Thyroid gland (tissue), 4 donors: ENCODE measurements around the gene GPR78. TPM values are rescaled to one million over a fixed set of nuclear protein-coding genes. Genes with fewer than 3 reads are reported as not detected.

ENCODE experiments used
- DNase-seq, 2 donors: peaks; one replicate each; pipeline ENCODE4 v3.0.0-alpha.2; 2019
- H3K27ac ChIP-seq, 3 donors: fragments of 200-600 bp; sonication (generic); 1 replicate in 2 of 3; 2 replicates in 1 of 3; pipeline ENCODE4 v1.5.1; 2016 to 2019; ENCODE audit warnings: mild to moderate bottlenecking in 1 of 3, moderate library complexity in 1 of 3
- H3K27me3 ChIP-seq: fragments of 200-600 bp; sonication (generic); one replicate; pipeline ENCODE4 v1.5.1; 2019
- H3K36me3 ChIP-seq, 2 donors: fragments of 200-600 bp; sonication (generic); one replicate each; pipeline ENCODE4 v1.5.1; 2016 to 2019
- H3K4me1 ChIP-seq, 2 donors: fragments of 200-600 bp; sonication (generic); one replicate each; pipeline ENCODE4 v1.5.1; 2017 to 2019
- H3K4me3 ChIP-seq, 3 donors: fragments of 200-600 bp; sonication (generic); replicated peaks in 1 of 3; 1 replicate in 2 of 3; 2 replicates in 1 of 3; pipeline ENCODE4 v1.5.1; 2016; ENCODE audit warnings: mild to moderate bottlenecking in 1 of 3
- H3K9me3 ChIP-seq: fragments of 200-600 bp; sonication (generic); one replicate; pipeline ENCODE4 v1.5.1; 2017
- POLR2A ChIP-seq, 2 donors: fragments of 450-650 bp; IDR thresholded peaks; one replicate each; pipeline ENCODE4 v1.6.1; 2017; ENCODE audit warnings: antibody characterized with exemption in 2 of 2, mild to moderate bottlenecking in 2 of 2, moderate library complexity in 1 of 2
- WGBS, 2 donors: methylation state at CpG; one replicate each; pipeline ENCODE4 v1.1.5; 2017; 5-methylcytosine and 5-hydroxymethylcytosine counted together
- intact Hi-C: fragments of 100-400 bp; cut with DNase I; formaldehyde crosslinking; loops from one replicate; pipeline ENCODE4 v1.15.1; 2023
- total RNA-seq, 4 donors: library from RNA; depleted of rRNA; stranded (reverse); fragments of >200 nt; gene quantifications; one replicate each; pipeline ENCODE4 v1.2.3, GENCODE V29; 2016
- TF ChIP-seq, protein P1 (sequence below), 6 experiments: fragments of 200-600 bp in 3 of 6; fragments of 450-650 bp in 3 of 6; sonication (generic) in 3 of 6; IDR thresholded peaks; one replicate each; pipeline ENCODE4 v1.5.1; 2016 to 2019; ENCODE audit warnings: antibody characterized with exemption in 6 of 6, mild to moderate bottlenecking in 2 of 6, inconsistent platforms in 1 of 6, moderate library complexity in 1 of 6

GPR78 gene
- total RNA-seq, 4 donors from 2014 or later = not detected

DNA sequence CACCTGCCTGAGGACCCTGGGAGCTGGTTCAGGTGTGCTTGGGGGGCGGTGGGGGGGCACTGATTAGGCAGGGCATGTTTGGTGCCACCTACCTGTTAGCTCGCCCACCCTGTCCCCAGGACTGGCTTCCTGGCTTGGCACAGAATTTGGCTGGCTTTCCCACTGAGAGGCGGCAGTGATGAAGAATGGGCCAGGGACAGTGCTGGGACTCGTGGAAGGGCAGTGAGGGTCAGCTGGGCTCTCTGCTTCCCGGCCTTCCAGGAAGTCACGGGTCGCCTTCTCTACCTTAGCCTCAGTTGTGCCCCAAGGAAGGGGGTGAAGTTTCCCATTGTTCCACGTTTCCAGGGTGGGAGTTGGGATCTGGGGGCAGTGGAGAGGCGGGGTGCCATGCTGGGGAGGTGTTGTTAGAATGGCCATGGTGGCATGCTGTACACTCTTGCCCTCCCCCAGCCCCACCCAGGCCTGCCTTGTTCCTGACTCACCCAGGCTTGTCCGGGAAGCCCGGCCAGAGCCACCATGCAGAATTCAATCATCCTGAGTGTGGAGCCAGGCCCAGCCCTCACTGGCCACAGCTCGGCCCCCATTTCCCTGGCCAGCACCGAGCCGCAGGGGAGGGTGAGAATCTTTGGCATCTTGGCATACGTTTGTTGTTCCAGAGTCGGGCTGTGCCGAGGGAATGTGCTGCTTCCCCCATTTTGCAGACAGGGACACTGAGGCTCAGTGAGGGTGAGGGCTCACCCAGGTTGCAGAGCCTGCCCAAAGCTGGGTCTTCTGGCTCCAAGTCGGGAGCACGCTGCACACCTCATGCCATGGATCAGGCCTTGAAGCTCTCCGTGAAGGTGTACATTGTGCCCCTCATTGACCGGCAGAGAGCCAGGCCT is 21.9 kb upstream of the GPR78 start:
- no peaks in the 10 kb centered on the region for H3K9me3 ChIP-seq
- peaks cover 12 to 16% of the 10 kb centered on the region in 2 donors for H3K4me1 ChIP-seq
- 90 to 91% methylated on average over 18 to 19 of the region's 21 CpGs for WGBS, 2 donors
- intact Hi-C loops = no loop called here
- H3K27ac ChIP-seq = no peak overlapping the region
- no peaks in the 10 kb centered on the region for H3K36me3 ChIP-seq
- no peak for DNase-seq
- no peak overlapping the region for H3K4me3 ChIP-seq
- TF ChIP-seq POLR2A (IDR thresholded peaks at IDR 0.05) = no peak
- H3K27me3 ChIP-seq = no peaks in the 10 kb centered on the region

DNA sequence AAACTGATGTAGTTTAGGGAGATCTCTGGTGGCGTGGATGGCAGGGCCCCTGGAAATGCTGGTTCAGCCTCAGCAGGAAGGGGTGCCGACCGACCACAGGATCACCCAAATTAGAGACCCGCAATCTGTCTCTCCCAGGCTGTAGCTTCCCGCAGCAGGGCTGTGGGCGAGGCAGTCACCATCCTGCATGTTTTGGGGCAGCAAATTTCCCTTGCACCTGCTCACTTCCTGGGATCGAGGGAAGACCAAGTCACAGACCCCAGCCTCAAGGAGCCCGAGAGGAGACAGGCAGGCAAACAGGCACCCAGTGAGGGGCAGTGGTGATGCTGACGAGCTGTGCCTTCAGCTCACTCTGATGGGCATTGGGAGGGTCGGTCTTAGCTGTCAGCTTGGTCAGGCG is 21.2 kb upstream of the GPR78 start:
- no peak for TF ChIP-seq POLR2A (IDR thresholded peaks at IDR 0.05)
- TF ChIP-seq, protein P1, sequence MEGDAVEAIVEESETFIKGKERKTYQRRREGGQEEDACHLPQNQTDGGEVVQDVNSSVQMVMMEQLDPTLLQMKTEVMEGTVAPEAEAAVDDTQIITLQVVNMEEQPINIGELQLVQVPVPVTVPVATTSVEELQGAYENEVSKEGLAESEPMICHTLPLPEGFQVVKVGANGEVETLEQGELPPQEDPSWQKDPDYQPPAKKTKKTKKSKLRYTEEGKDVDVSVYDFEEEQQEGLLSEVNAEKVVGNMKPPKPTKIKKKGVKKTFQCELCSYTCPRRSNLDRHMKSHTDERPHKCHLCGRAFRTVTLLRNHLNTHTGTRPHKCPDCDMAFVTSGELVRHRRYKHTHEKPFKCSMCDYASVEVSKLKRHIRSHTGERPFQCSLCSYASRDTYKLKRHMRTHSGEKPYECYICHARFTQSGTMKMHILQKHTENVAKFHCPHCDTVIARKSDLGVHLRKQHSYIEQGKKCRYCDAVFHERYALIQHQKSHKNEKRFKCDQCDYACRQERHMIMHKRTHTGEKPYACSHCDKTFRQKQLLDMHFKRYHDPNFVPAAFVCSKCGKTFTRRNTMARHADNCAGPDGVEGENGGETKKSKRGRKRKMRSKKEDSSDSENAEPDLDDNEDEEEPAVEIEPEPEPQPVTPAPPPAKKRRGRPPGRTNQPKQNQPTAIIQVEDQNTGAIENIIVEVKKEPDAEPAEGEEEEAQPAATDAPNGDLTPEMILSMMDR (IDR thresholded peaks at IDR 0.05) = no peak
- Histone ChIP-seq H3K27me3 (no peaks in the 10 kb centered on the region), H3K9me3 (no peaks in the 10 kb centered on the region), H3K4me3 (no peak overlapping the region), H3K4me1 (peaks cover 12 to 16% of the 10 kb centered on the region in 2 donors), H3K27ac (no peak overlapping the region), H3K36me3 (no peaks in the 10 kb centered on the region)
- DNase-seq = no peak
- WGBS, 2 donors = 94% methylated on average over 7 to 9 of the region's 11 CpGs
- intact Hi-C loops = no loop called here

DNA sequence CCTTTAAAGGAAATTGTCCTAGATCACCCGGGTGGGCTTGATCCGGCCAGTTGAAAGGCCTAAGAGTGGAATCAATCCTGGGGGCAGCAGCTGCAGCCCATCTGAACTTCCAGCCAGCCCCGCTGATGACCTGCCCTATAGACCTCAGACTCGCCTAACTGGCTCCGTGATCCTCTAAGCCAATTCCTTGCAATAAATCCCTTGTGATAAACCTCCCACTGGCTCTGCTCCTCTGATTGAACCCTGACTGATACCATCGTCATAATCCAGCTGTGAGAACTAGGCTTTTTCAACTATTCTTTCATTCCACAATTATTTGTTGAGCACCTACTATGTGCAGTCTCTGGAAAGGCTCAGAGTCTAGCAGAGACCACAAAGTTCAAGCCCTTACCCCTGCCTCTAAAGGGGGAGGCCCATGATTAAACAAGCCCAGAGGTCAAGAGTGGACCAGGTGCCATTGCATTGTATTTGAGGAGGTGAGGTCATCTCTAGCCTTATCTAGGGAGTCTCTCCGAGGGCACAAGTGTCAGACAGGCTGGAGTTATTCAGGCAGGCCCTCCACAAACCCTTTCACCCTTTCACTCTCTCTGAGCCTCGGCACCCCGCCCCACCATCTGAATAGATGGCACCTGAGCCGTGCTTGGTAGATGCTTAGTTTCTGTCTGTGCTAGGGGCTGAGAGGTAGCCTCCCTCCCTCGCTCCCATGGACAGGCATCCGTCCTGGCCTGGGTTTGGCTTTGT is 20.5 kb upstream of the GPR78 start:
- no peak for DNase-seq
- Histone ChIP-seq H3K27me3 (no peaks in the 10 kb centered on the region), H3K9me3 (no peaks in the 10 kb centered on the region), H3K36me3 (no peaks in the 10 kb centered on the region), H3K4me3 (no peak overlapping the region), H3K4me1 (peaks cover 12 to 16% of the 10 kb centered on the region in 2 donors), H3K27ac (no peak overlapping the region)
- intact Hi-C loops = no loop called here
- TF ChIP-seq, protein P1 (IDR thresholded peaks at IDR 0.05) = no peak
- TF ChIP-seq POLR2A (IDR thresholded peaks at IDR 0.05) = no peak
- 92 to 93% methylated on average over 12 of the region's 12 CpGs for WGBS, 2 donors

DNA sequence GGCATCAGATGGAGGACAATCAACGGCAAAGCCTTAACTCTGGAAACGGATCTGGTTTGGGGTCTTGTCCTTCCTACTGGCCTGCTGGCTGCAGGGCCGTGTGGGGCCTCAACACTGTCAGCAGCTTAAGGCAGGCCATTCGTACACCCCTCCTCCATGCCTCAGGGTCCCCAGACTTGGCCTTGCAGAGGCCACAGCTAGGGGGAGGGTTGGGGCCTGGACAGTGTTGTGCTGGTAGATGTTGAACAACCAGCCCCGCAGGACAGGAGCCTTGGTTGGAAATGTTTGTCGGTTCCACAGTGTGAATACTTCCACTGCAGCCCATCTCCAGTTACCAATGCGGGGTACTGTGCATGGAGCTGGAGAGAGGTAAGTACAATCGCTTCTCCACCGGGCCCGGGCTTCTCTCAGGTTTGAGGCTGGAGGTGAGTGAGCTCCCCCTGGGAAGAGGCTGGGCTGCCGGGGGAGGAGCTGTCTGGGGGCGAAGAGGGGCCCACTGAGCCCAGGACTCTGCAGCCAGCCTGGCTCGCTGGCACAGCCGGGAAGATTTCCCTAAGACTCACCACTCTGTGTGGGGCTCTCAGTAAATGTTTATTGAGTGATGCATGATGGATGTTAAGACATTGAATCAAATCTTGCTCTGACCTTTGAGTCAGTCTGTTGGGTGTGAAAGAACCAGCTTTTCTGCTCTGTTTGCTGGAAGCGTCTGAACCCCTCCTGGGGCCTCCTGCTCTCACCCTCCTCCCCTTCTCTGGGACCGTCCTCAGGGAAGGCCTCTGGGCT is 19.7 kb upstream of the GPR78 start:
- Histone ChIP-seq H3K4me1 (peaks cover 11 to 16% of the 10 kb centered on the region in 2 donors), H3K4me3 (no peak overlapping the region), H3K27ac (no peak overlapping the region), H3K36me3 (no peaks in the 10 kb centered on the region), H3K27me3 (no peaks in the 10 kb centered on the region), H3K9me3 (no peaks in the 10 kb centered on the region)
- intact Hi-C loops = no loop called here
- WGBS, 2 donors = 78 to 88% methylated on average over 10 to 11 of the region's 16 CpGs
- TF ChIP-seq POLR2A (IDR thresholded peaks at IDR 0.05) = no peak
- TF ChIP-seq, protein P1 (IDR thresholded peaks at IDR 0.05) = no peak
- no peak for DNase-seq

GRCh38 chr4:8564595-8564994 is 15.6 kb upstream of the GPR78 start:
- H3K36me3 ChIP-seq = no peaks in the 10 kb centered on the region
- no peaks in the 10 kb centered on the region for H3K9me3 ChIP-seq
- no peaks in the 10 kb centered on the region for H3K4me1 ChIP-seq
- intact Hi-C loops = no loop called here
- no peak for DNase-seq
- WGBS, 2 donors = 60 to 67% methylated on average over 1 of the region's 1 CpG
- H3K4me3 ChIP-seq = no peak overlapping the region
- no peak overlapping the region for H3K27ac ChIP-seq
- no peak for TF ChIP-seq POLR2A (IDR thresholded peaks at IDR 0.05)
- TF ChIP-seq, protein P1 (IDR thresholded peaks at IDR 0.05) = no peak
- H3K27me3 ChIP-seq = no peaks in the 10 kb centered on the region
